ENCODE results near the gene KCND1. TPM values are rescaled to one million over a fixed set of nuclear protein-coding genes. Genes with fewer than 3 reads are reported as not detected.

The KCND1 gene
- polyA plus RNA-seq, 1 donor (not counting 4 experiments of a cell fraction or from before 2014, with no cell fraction given): 0.20 TPM

DNA sequence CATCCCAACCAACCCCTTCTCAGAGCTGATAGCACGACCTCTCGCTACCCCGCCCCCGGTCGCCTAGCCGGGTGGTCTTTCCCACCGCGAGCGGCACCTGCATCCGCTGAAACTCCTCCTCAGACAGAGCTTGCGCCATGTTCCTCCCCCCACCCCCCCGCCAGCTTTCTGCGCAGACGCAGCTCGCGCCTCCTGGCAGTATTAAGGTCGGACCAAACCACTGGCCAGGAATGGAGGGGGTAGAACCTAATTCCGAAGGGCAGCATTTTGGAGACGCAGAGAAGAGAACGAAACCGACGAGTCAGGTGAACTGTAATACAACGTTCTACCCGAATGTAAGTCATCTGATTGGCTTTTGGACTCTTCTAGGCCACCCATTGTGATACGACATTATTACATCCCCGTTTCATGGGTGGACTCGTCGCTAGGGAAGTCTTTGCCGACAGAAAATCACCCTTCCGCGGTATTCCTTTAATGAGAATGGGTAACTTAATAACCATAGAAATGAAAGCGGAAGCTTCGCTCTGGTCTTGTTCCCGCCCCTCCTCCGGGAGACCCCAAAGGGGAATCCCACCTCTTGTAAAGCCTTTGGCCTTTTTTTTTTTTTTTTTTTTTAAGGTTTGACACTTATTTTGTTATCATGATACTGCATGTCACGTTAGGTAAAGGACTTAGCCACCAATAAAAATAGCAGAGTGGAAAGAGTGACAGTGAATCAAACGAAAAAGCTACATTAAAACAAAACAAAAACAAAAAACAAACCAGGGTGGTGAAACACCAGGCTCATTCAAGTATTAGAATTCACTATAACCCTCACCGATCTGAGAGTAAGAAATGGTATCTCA lies 30.7 kb upstream of the KCND1 start, which contains the start of gene GRIPAP1:
Gene GRIPAP1, minus strand, starts transcription at position 174 of the 845 bp plus-strand sequence. Its CDS starts 35 bp downstream, at position 139.
- H3K27me3 ChIP-seq (ENCODE audit: control insufficient read depth, extremely low read depth, insufficient read depth, low read length): no peaks in the 10 kb centered on the region
- H3K4me3 ChIP-seq (ENCODE audit: control insufficient read depth in 2 of 3, extremely low read depth in 1 of 3, insufficient read depth in 2 of 3, low read depth in 1 of 3, low read length in 3 of 3): peak within 1 kb of the TSS; percentile 61 to 77 (median 70)
- H3K9me3 ChIP-seq (ENCODE audit: control insufficient read depth, low read depth, low read length): no peaks in the 10 kb centered on the region
- TF ChIP-seq, protein P1, sequence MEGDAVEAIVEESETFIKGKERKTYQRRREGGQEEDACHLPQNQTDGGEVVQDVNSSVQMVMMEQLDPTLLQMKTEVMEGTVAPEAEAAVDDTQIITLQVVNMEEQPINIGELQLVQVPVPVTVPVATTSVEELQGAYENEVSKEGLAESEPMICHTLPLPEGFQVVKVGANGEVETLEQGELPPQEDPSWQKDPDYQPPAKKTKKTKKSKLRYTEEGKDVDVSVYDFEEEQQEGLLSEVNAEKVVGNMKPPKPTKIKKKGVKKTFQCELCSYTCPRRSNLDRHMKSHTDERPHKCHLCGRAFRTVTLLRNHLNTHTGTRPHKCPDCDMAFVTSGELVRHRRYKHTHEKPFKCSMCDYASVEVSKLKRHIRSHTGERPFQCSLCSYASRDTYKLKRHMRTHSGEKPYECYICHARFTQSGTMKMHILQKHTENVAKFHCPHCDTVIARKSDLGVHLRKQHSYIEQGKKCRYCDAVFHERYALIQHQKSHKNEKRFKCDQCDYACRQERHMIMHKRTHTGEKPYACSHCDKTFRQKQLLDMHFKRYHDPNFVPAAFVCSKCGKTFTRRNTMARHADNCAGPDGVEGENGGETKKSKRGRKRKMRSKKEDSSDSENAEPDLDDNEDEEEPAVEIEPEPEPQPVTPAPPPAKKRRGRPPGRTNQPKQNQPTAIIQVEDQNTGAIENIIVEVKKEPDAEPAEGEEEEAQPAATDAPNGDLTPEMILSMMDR (optimal IDR thresholded peaks at IDR 0.05 in 1 of 3, IDR thresholded peaks at IDR 0.05 in 1 of 3, conservative IDR thresholded peaks at IDR 0.05 in 1 of 3; ENCODE audit: extremely low read depth in 1 of 3, insufficient read depth in 2 of 3, low read length in 3 of 3): no peak
- TF ChIP-seq EZH2 (IDR thresholded peaks at IDR 0.05; ENCODE audit: low read length): no peak
- H3K4me1 ChIP-seq (ENCODE audit: control insufficient read depth, extremely low read depth, insufficient read depth, low read length): peaks cover 6% of the 10 kb centered on the region
- peak within 1 kb of the TSS; percentile 80 for H3K4me2 ChIP-seq (ENCODE audit: control insufficient read depth, extremely low read depth, insufficient read depth, low read depth, low read length)
- H3K9ac ChIP-seq (ENCODE audit: control insufficient read depth, extremely low read depth, insufficient read depth, low read length): peak within 1 kb of the TSS; percentile 91
- no peaks in the 10 kb centered on the region for H4K20me1 ChIP-seq (ENCODE audit: control insufficient read depth, extremely low read depth, insufficient read depth, low read length)
- H3K27ac ChIP-seq (ENCODE audit: control insufficient read depth, insufficient read depth, low read length): peak within 1 kb of the TSS; percentile 98
- DNase-seq (ENCODE audit: low read depth, low spot score) (peak; percentile 55), FAIRE-seq (peak; percentile 34)
- peak within 1 kb of the TSS; percentile 97 for H2AFZ ChIP-seq (ENCODE audit: control insufficient read depth, low read length)
- H3K9me1 ChIP-seq (ENCODE audit: control insufficient read depth, extremely low read depth, insufficient read depth, low read length): no peaks in the 10 kb centered on the region
- peaks cover 8% of the 10 kb centered on the region for H3K79me2 ChIP-seq (ENCODE audit: control insufficient read depth, insufficient read depth, low read length)
- dilution Hi-C loops (cut with MboI; ENCODE audit: extremely low pct_ligation_motif_present, low sequenced_read_pairs): no loop called here
- peaks cover 7 to 10% of the 10 kb centered on the region in 2 experiments for H3K36me3 ChIP-seq (ENCODE audit: control insufficient read depth in 2 of 2, extremely low read depth in 1 of 2, insufficient read depth in 2 of 2, low read length in 2 of 2)

DNA sequence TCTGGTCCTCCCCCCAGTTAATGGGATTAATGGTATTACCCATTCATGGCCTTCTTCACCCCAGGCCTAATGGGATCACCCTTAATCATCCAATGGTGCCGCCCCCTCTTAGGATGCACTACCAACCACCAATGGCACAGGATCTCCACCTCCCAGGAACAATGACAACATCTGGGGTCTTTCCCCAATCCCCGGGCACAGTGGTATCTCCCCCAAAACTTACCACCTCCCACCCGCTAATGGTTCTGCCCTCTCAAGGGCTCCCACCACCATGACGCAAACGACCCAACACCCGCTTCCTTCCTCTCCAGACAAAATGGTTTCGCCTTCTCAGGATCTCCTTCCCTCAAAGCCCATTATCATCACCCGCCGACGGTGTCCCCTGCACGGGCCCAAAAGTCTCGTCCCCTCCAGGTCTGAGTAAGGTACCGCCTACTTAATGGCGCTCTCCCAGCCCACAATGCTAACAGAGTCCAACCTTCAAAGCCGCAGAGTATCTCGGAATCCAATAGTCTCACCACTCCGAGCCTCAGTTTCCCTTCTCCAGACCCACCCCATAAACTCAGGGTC lies 30.0 kb upstream of the KCND1 start:
- peak overlapping the region; percentile 98 for H3K27ac ChIP-seq (ENCODE audit: control insufficient read depth, insufficient read depth, low read length)
- TF ChIP-seq EZH2 (IDR thresholded peaks at IDR 0.05; ENCODE audit: low read length): no peak
- TF ChIP-seq, protein P1 (optimal IDR thresholded peaks at IDR 0.05 in 1 of 3, IDR thresholded peaks at IDR 0.05 in 1 of 3, conservative IDR thresholded peaks at IDR 0.05 in 1 of 3; ENCODE audit: extremely low read depth in 1 of 3, insufficient read depth in 2 of 3, low read length in 3 of 3): no peak
- no peaks in the 10 kb centered on the region for H3K9me3 ChIP-seq (ENCODE audit: control insufficient read depth, low read depth, low read length)
- DNase-seq (ENCODE audit: low read depth, low spot score) (no peak), FAIRE-seq (no peak)
- no peaks in the 10 kb centered on the region for H3K27me3 ChIP-seq (ENCODE audit: control insufficient read depth, extremely low read depth, insufficient read depth, low read length)
- peak overlapping the region; percentile 91 for H3K9ac ChIP-seq (ENCODE audit: control insufficient read depth, extremely low read depth, insufficient read depth, low read length)
- H2AFZ ChIP-seq (ENCODE audit: control insufficient read depth, low read length): peak overlapping the region; percentile 70
- peak overlapping the region; percentile 80 for H3K4me2 ChIP-seq (ENCODE audit: control insufficient read depth, extremely low read depth, insufficient read depth, low read depth, low read length)
- H4K20me1 ChIP-seq (ENCODE audit: control insufficient read depth, extremely low read depth, insufficient read depth, low read length): no peaks in the 10 kb centered on the region
- H3K4me3 ChIP-seq (ENCODE audit: control insufficient read depth in 2 of 3, extremely low read depth in 1 of 3, insufficient read depth in 2 of 3, low read depth in 1 of 3, low read length in 3 of 3): peak overlapping the region; percentile 61 to 77 (median 70)
- H3K4me1 ChIP-seq (ENCODE audit: control insufficient read depth, extremely low read depth, insufficient read depth, low read length): peaks cover 6% of the 10 kb centered on the region
- no peaks in the 10 kb centered on the region for H3K9me1 ChIP-seq (ENCODE audit: control insufficient read depth, extremely low read depth, insufficient read depth, low read length)
- peaks cover 8% of the 10 kb centered on the region for H3K79me2 ChIP-seq (ENCODE audit: control insufficient read depth, insufficient read depth, low read length)
- H3K36me3 ChIP-seq (ENCODE audit: control insufficient read depth in 2 of 2, extremely low read depth in 1 of 2, insufficient read depth in 2 of 2, low read length in 2 of 2): peaks cover 8 to 10% of the 10 kb centered on the region in 2 experiments
- dilution Hi-C loops (cut with MboI; ENCODE audit: extremely low pct_ligation_motif_present, low sequenced_read_pairs): no loop called here

All from keratinocyte (primary cell).